Ovary (tissue), 9 donors: Measurements from ENCODE around the gene OLFML2B. TPM values are rescaled to one million over a fixed set of nuclear protein-coding genes. Genes with fewer than 3 reads are reported as not detected.

Experiments
- DNase-seq, 5 donors: peaks; one replicate each; pipeline ENCODE4 v3.0.0-alpha.2; 2019 to 2020
- H3K27ac ChIP-seq, 2 donors: fragments of 200-600 bp; one replicate each; pipeline versions ENCODE4 v1.5.1 to v1.8.0; 2019 to 2022
- H3K27me3 ChIP-seq: fragments of 200-600 bp; one replicate; pipeline ENCODE4 v1.8.0; 2022
- H3K36me3 ChIP-seq: fragments of 200-600 bp; sonication (generic); one replicate; pipeline ENCODE4 v1.5.1; 2019
- H3K4me1 ChIP-seq: one replicate; pipeline ENCODE4 v1.8.1; 2013; ENCODE audit warnings: mild to moderate bottlenecking, moderate library complexity; ENCODE audit not compliant: insufficient read depth
- H3K4me3 ChIP-seq: fragments of 200-600 bp; sonication (generic); one replicate; pipeline ENCODE4 v1.5.1; 2017
- H3K9me3 ChIP-seq, 2 donors: fragments of 200-600 bp in 1 of 2; sonication (generic) in 1 of 2; one replicate each; pipeline versions ENCODE4 v1.5.1 to v1.8.1; 2013 to 2019; ENCODE audit warnings: mild to moderate bottlenecking in 1 of 2, moderate library complexity in 1 of 2
- CTCF ChIP-seq, 3 donors: fragments of 450-650 bp in 2 of 3; fragments of 200-600 bp in 1 of 3; IDR thresholded peaks; one replicate each; pipeline versions ENCODE4 v1.5.1 to v1.8.0; 2016 to 2022; ENCODE audit warnings: antibody characterized with exemption in 3 of 3, mild to moderate bottlenecking in 1 of 3
- EP300 ChIP-seq: sonication (generic); formaldehyde crosslinking; IDR thresholded peaks from one replicate; pipeline ENCODE4 v1.6.1; 2017; ENCODE audit warnings: antibody characterized with exemption
- POLR2A ChIP-seq: fragments of 450-650 bp; IDR thresholded peaks from one replicate; pipeline ENCODE4 v1.6.1; 2017; ENCODE audit warnings: antibody characterized with exemption, mild to moderate bottlenecking, moderate library complexity
- WGBS, 3 donors: extraction: QIAGEN DNeasy Blood & Tissue Kit in 1 of 3; methylation state at CpG; one replicate each; pipeline versions ENCODE4 v1.1.5 to v1.1.7; 2013 to 2017; 5-methylcytosine and 5-hydroxymethylcytosine counted together
- intact Hi-C, 4 donors: fragments of 100-400 bp; cut with DNase I; formaldehyde crosslinking; loops; one replicate each; pipeline versions ENCODE4 v1.11.0 to v1.15.1; 2022 to 2023
- polyA plus RNA-seq, 2 donors: library from polyadenylated mRNA; stranded (reverse); fragments of 200-250 nt in 1 of 2; fragments of 350-450 nt in 1 of 2; fragmentation: Illumina TruSeq in 1 of 2; extraction: RNeasy Lipid Tissue Mini Kit (QIAGEN cat#74804) in 1 of 2; gene quantifications; one replicate each; pipeline ENCODE4 v1.2.3, GENCODE V29; 2013 to 2014
- total RNA-seq, 7 donors: library from RNA; depleted of rRNA in 2 of 7; stranded (reverse); fragments of >200 nt in 2 of 7; fragmentation: NEBNext Ultra II Directional in 3 of 7; extraction: Animal tissue kit (Norgen Biotek cat#: 25700) in 3 of 7; gene quantifications; one replicate each; pipeline versions ENCODE4 v1.1.0 to v1.2.4, GENCODE V29; 2016 to 2023
- donor health status: DM: no; HTN: no; CAD: no; lungs with moderate emphysema.
- donor health status: DM: no; HTN: no; CAD: no.
- donor health status: Bipolar disorder and iron deficiency.
- donor health status: DM: yes; HTN: yes; CAD: no.
- donor health status: DM: no; HTN: no; CAD: no.
- donor health status: DM: yes; HTN: yes; CAD: no.

OLFML2B gene
- total and polyA plus RNA-seq, 9 donors, result 1.0 to 37.6 (median 5.1) TPM

GRCh38 chr1:162025541-162025940 is 1.9 kb upstream of the OLFML2B start:
- no peaks in the 10 kb centered on the region for H3K9me3 ChIP-seq
- H3K27me3 ChIP-seq, result no peaks in the 10 kb centered on the region
- H3K4me3 ChIP-seq, result no peak overlapping the region
- TF ChIP-seq POLR2A (no peak), CTCF (IDR thresholded peaks at IDR 0.05) (no peak), EP300 (no peak)
- no peak for DNase-seq
- 85 to 93% (median 89%) methylated on average over 2 of the region's 2 CpGs for WGBS, 3 donors
- intact Hi-C loops, result no loop called here
- H3K4me1 ChIP-seq, result peaks cover 1% of the 10 kb centered on the region
- no peak overlapping the region for H3K27ac ChIP-seq
- H3K36me3 ChIP-seq, result no peaks in the 10 kb centered on the region

- no peaks in the 10 kb centered on the region for H3K36me3 ChIP-seq
- H3K4me3 ChIP-seq, result peak overlapping the region; percentile 34
- H3K4me1 ChIP-seq, result peaks cover 1% of the 10 kb centered on the region
Observed at GRCh38 chr1:162023181-162023546, 505 bp downstream of the OLFML2B start.

GRCh38 chr1:162022626-162023025 is 1.0 kb downstream of the OLFML2B start:
- no peaks in the 10 kb centered on the region for H3K36me3 ChIP-seq
- TF ChIP-seq CTCF (IDR thresholded peaks at IDR 0.05) (no peak), EP300 (no peak), POLR2A (no peak)
- no peaks in the 10 kb centered on the region for H3K9me3 ChIP-seq
- WGBS, 3 donors, result 64 to 80% (median 66%) methylated on average over 9 of the region's 9 CpGs
- intact Hi-C loops, result no loop called here
- no peak for DNase-seq
- no peak overlapping the region for H3K4me3 ChIP-seq
- no peaks in the 10 kb centered on the region for H3K27me3 ChIP-seq
- no peak overlapping the region for H3K27ac ChIP-seq
- H3K4me1 ChIP-seq, result peaks cover 1% of the 10 kb centered on the region

More at GRCh38 chr1:162023181-162023546, 505 bp downstream of the OLFML2B start:
- WGBS, 3 donors, result 28 to 45% (median 39%) methylated on average over 20 of the region's 20 CpGs
- Histone ChIP-seq H3K27me3 (no peaks in the 10 kb centered on the region), H3K9me3 (no peaks in the 10 kb centered on the region), H3K27ac (no peak overlapping the region)
- intact Hi-C loops, result no loop called here
- no peak for TF ChIP-seq CTCF (IDR thresholded peaks at IDR 0.05)
- no peak for TF ChIP-seq POLR2A
- no peak for DNase-seq

GRCh38 chr1:162021124-162021523 is 2.5 kb downstream of the OLFML2B start:
- Histone ChIP-seq H3K36me3 (no peaks in the 10 kb centered on the region), H3K27me3 (no peaks in the 10 kb centered on the region), H3K9me3 (no peaks in the 10 kb centered on the region), H3K4me1 (peaks cover 1% of the 10 kb centered on the region), H3K4me3 (no peak overlapping the region), H3K27ac (no peak overlapping the region)
- DNase-seq, result no peak
- intact Hi-C loops, result no loop called here
- TF ChIP-seq POLR2A (no peak), CTCF (IDR thresholded peaks at IDR 0.05) (no peak), EP300 (no peak)
- 74 to 79% (median 79%) methylated on average over 4 of the region's 4 CpGs for WGBS, 3 donors

- peaks cover 1% of the 10 kb centered on the region for H3K4me1 ChIP-seq
- H3K36me3 ChIP-seq, result no peaks in the 10 kb centered on the region
- 47 to 55% (median 47%) methylated on average over 2 of the region's 2 CpGs for WGBS, 3 donors
- no peaks in the 10 kb centered on the region for H3K27me3 ChIP-seq
- no peak overlapping the region for H3K4me3 ChIP-seq
- intact Hi-C loops, result no loop called here
- no peaks in the 10 kb centered on the region for H3K9me3 ChIP-seq
- no peak for DNase-seq
- H3K27ac ChIP-seq, result no peak overlapping the region
- no peak for TF ChIP-seq EP300
- TF ChIP-seq CTCF (IDR thresholded peaks at IDR 0.05), result no peak
- TF ChIP-seq POLR2A, result no peak
Observed at GRCh38 chr1:162020150-162020549, 3.5 kb downstream of the OLFML2B start.
